CD4-positive, alpha-beta T cell (primary cell): ENCODE data around the gene SRR. TPM values are rescaled to one million over a fixed set of nuclear protein-coding genes. Genes with fewer than 3 reads are reported as not detected.

Experiments used
- ATAC-seq: fragments of 200-7000 bp; cut with Tn5 transposase; one replicate; pipeline ENCODE4 v1.10.0; 2022; ENCODE audit warnings: mild to moderate bottlenecking; ENCODE audit not compliant: poor library complexity
- CTCF ChIA-PET: fragments of 350-600 bp; sonication (Branson Sonifier 250); formaldehyde crosslinking; loops from one replicate; lab custom pipeline; 2021; ENCODE audit warnings: antibody characterized with exemption, inconsistent platforms; lab: Charles Lee
- POLR2A ChIA-PET: fragments of 350-600 bp; sonication (Branson Sonifier 250); formaldehyde crosslinking; loops from one replicate; lab custom pipeline; 2021; ENCODE audit warnings: antibody characterized with exemption, inconsistent platforms; lab: Charles Lee
- DNase-seq, 14 experiments: peaks; one replicate each; pipeline ENCODE4 v3.0.0-alpha.2; 2013 to 2020; ENCODE audit warnings: mixed read lengths in 2 of 14
- H3K27ac ChIP-seq, 2 donors: one replicate each; pipeline versions ENCODE4 v1.5.1 to v1.7.0; 2013; ENCODE audit warnings: low read length in 2 of 2, low read depth in 1 of 2, mild to moderate bottlenecking in 1 of 2
- H3K27me3 ChIP-seq, 2 experiments: 1 replicate in 1 of 2; 2 replicates in 1 of 2; pipeline versions ENCODE4 v1.6.1 to v1.7.0; 2013; ENCODE audit warnings: low read length in 2 of 2, control low read depth in 1 of 2, mild to moderate bottlenecking in 1 of 2, moderate library complexity in 1 of 2; ENCODE audit not compliant: insufficient read depth in 2 of 2, control insufficient read depth in 1 of 2
- H3K36me3 ChIP-seq: one replicate; pipeline ENCODE4 v1.6.1; 2013; ENCODE audit warnings: low read length, control low read depth; ENCODE audit not compliant: insufficient read depth
- H3K4me1 ChIP-seq: one replicate; pipeline ENCODE4 v1.6.1; 2013; ENCODE audit warnings: low read length, control low read depth; ENCODE audit not compliant: insufficient read depth
- H3K4me3 ChIP-seq: one replicate; pipeline ENCODE4 v1.5.1; 2013; ENCODE audit warnings: mild to moderate bottlenecking, low read length, moderate library complexity
- H3K9me3 ChIP-seq, 2 experiments: 1 replicate in 1 of 2; 2 replicates in 1 of 2; pipeline versions ENCODE4 v1.6.1 to v1.7.0; 2013; ENCODE audit warnings: low read length in 2 of 2, mild to moderate bottlenecking in 2 of 2, control low read depth in 1 of 2, moderate library complexity in 1 of 2; ENCODE audit not compliant: control insufficient read depth in 1 of 2, insufficient read depth in 1 of 2
- H3K27ac Mint-ChIP-seq: one replicate; pipeline ENCODE4 v1.8.0; 2020; ENCODE audit warnings: mixed read lengths
- H3K27me3 Mint-ChIP-seq: one replicate; pipeline ENCODE4 v1.8.0; 2021; ENCODE audit warnings: mixed read lengths
- H3K36me3 Mint-ChIP-seq: one replicate; pipeline ENCODE4 v1.8.0; 2021; ENCODE audit warnings: low read depth, mixed read lengths
- H3K4me1 Mint-ChIP-seq: one replicate; pipeline ENCODE4 v1.8.0; 2021; ENCODE audit warnings: low read depth, mixed read lengths
- H3K4me3 Mint-ChIP-seq: one replicate; pipeline ENCODE4 v1.8.0; 2020; ENCODE audit warnings: mild to moderate bottlenecking, mixed read lengths
- H3K9me3 Mint-ChIP-seq: one replicate; pipeline ENCODE4 v1.8.0; 2020; ENCODE audit warnings: mixed read lengths
- intact Hi-C, 2 experiments: fragments of 100-400 bp; cut with DNase I in 1 of 2; cut with micrococcal nuclease in 1 of 2; formaldehyde crosslinking; loops; one replicate each; pipeline versions ENCODE4 v1.15.1 to v1.9.0; 2023 to 2025; cut with DNase I, micrococcal nuclease
- total RNA-seq, 174 experiments: library from RNA in 2 of 174; stranded (reverse) in 2 of 174; gene quantifications; one replicate each; pipeline ENCODE4 v1.2.3 and lab custom pipeline; 2021 to 2026
- TF ChIP-seq, protein P1 (sequence below): fragments of 200-600 bp; IDR thresholded peaks from one replicate; pipeline ENCODE4 v1.8.0; 2022; ENCODE audit warnings: antibody characterized with exemption, mild to moderate bottlenecking

The SRR gene
- total RNA-seq, 2 experiments from 2014 or later, result 2.5 to 2.8 TPM

DNA sequence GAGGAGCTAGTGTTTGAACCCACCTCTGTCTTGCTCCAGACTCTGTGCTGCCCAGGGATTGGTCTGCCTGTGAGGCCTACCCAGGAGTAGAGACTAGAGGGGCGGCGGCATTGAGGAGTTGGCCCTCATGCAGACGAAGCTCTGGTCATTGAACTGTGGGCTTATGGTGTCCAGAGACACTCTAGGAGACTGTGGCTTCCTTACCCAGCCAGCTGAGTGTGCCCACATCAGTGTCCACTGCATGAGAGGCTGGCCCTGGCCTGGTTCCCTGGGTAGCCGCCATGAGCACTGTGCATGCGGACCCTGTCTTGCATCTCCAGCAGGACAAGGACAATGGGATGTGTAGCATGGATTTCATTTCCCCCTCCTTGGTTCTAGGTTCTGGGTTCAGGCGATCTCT lies 47.5 kb downstream of the SRR start:
- H3K36me3 Mint-ChIP-seq, result peaks cover 3% of the 10 kb centered on the region
- no peaks in the 10 kb centered on the region for H3K9me3 Mint-ChIP-seq
- no peak overlapping the region for H3K4me3 ChIP-seq
- ChIA-PET CTCF (no interaction called here), POLR2A (interaction anchor here (3.0 kb wide), 1 partner anchor 13 kb away, joined by 48 read pairs; the partner anchor contains the start of genes SGSM2 and TSR1)
- no peaks in the 10 kb centered on the region for H3K36me3 ChIP-seq
- H3K27ac ChIP-seq, result no peak overlapping the region
- ATAC-seq (no peak), DNase-seq (no peak)
- H3K4me1 Mint-ChIP-seq, result peaks cover 18% of the 10 kb centered on the region
- intact Hi-C loops, result no loop called here
- H3K27me3 Mint-ChIP-seq, result no peaks in the 10 kb centered on the region
- no peaks in the 10 kb centered on the region for H3K9me3 ChIP-seq
- H3K27ac Mint-ChIP-seq, result peak overlapping the region; percentile 24
- TF ChIP-seq, protein P1, sequence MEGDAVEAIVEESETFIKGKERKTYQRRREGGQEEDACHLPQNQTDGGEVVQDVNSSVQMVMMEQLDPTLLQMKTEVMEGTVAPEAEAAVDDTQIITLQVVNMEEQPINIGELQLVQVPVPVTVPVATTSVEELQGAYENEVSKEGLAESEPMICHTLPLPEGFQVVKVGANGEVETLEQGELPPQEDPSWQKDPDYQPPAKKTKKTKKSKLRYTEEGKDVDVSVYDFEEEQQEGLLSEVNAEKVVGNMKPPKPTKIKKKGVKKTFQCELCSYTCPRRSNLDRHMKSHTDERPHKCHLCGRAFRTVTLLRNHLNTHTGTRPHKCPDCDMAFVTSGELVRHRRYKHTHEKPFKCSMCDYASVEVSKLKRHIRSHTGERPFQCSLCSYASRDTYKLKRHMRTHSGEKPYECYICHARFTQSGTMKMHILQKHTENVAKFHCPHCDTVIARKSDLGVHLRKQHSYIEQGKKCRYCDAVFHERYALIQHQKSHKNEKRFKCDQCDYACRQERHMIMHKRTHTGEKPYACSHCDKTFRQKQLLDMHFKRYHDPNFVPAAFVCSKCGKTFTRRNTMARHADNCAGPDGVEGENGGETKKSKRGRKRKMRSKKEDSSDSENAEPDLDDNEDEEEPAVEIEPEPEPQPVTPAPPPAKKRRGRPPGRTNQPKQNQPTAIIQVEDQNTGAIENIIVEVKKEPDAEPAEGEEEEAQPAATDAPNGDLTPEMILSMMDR, result no peak
- H3K27me3 ChIP-seq, result no peaks in the 10 kb centered on the region
- no peak overlapping the region for H3K4me3 Mint-ChIP-seq
- peaks cover 20% of the 10 kb centered on the region for H3K4me1 ChIP-seq

DNA sequence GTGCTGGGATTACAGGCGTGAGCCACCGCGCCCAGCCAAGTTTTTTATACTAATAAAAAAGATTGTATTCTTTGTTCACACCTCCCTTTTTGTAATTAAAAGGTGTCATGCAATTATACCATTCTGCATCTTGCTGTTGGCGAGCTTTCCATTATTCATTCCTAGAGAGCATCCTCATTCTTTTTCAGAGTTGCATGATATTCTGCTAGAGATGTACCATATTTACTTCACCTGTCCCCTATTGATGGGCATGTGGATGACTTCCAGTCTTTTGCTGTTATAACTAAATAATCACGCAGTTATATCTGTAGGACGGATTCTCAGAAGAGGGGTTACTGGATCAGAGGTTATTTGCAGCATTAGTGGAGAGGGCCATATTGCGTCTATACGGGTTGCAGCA lies 50.6 kb downstream of the SRR start:
- no peaks in the 10 kb centered on the region for H3K9me3 Mint-ChIP-seq
- H3K4me1 Mint-ChIP-seq, result peaks cover 18% of the 10 kb centered on the region
- H3K36me3 Mint-ChIP-seq, result peaks cover 4% of the 10 kb centered on the region
- no peaks in the 10 kb centered on the region for H3K9me3 ChIP-seq
- peaks cover 20% of the 10 kb centered on the region for H3K4me1 ChIP-seq
- peaks cover 4% of the 10 kb centered on the region for H3K36me3 ChIP-seq
- TF ChIP-seq, protein P1, result no peak
- H3K27ac Mint-ChIP-seq, result peak overlapping the region; percentile 65
- no peaks in the 10 kb centered on the region for H3K27me3 ChIP-seq
- ChIA-PET POLR2A (interaction anchor here (0.6 to 3.0 kb wide), 5 partner anchors 17 to 440 kb away, joined by 3 to 48 read pairs (median 5); partner anchors contain the start of genes SGSM2 and TSR1), CTCF (interaction anchor here (1.0 to 2.8 kb wide), 5 partner anchors 13 to 62 kb away, joined by 3 to 18 read pairs (median 7); partner anchors contain the start of genes SGSM2 and TSR1)
- peak overlapping the region; percentile 8 for H3K4me3 Mint-ChIP-seq
- H3K27ac ChIP-seq, result no peak overlapping the region
- H3K4me3 ChIP-seq, result no peak overlapping the region
- no peaks in the 10 kb centered on the region for H3K27me3 Mint-ChIP-seq
- intact Hi-C loops, result no loop called here
- DNase-seq (no peak), ATAC-seq (no peak)

DNA sequence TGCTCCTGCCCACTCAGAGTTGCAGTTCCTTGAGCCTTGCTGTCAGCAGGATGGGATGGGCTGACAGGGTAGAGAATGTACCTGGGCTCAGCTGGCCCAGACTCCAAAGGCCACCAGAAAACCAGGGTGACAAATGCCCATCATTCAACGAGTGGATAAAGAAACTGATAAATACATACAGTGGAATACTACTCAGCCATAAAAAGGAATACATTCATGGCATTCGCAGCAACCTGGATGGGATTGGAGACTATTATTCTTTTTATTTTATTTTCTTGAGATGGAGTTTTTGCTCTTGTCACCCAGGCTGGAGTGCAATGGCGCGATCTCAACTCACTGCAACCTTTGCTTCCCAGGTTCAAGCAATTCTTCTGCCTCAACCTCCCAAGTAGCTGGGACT lies 53.5 kb downstream of the SRR start:
- H3K27ac ChIP-seq, result no peak overlapping the region
- POLR2A ChIA-PET, result no interaction called here
- no peaks in the 10 kb centered on the region for H3K27me3 ChIP-seq
- H3K4me1 Mint-ChIP-seq, result peaks cover 18% of the 10 kb centered on the region
- H3K36me3 ChIP-seq, result peaks cover 14% of the 10 kb centered on the region
- H3K27ac Mint-ChIP-seq, result no peak overlapping the region
- no peaks in the 10 kb centered on the region for H3K27me3 Mint-ChIP-seq
- no peak for ATAC-seq
- TF ChIP-seq, protein P1, result no peak
- intact Hi-C loops, result no loop called here
- peaks cover 20% of the 10 kb centered on the region for H3K4me1 ChIP-seq
- no peaks in the 10 kb centered on the region for H3K9me3 Mint-ChIP-seq
- CTCF ChIA-PET, result interaction anchor here (1.3 kb wide), 1 partner anchor 59 kb away, joined by 3 read pairs; no protein-coding TSS in a partner anchor
- peaks cover 20% of the 10 kb centered on the region for H3K36me3 Mint-ChIP-seq
- DNase-seq, result no peak
- no peak overlapping the region for H3K4me3 ChIP-seq
- H3K9me3 ChIP-seq, result no peaks in the 10 kb centered on the region
- H3K4me3 Mint-ChIP-seq, result no peak overlapping the region
